ENCODE results near the gene OR6B2. TPM values are rescaled to one million over a fixed set of nuclear protein-coding genes. Genes with fewer than 3 reads are reported as not detected.

The OR6B2 gene
- total and polyA plus RNA-seq, 9 donors: not detected

DNA sequence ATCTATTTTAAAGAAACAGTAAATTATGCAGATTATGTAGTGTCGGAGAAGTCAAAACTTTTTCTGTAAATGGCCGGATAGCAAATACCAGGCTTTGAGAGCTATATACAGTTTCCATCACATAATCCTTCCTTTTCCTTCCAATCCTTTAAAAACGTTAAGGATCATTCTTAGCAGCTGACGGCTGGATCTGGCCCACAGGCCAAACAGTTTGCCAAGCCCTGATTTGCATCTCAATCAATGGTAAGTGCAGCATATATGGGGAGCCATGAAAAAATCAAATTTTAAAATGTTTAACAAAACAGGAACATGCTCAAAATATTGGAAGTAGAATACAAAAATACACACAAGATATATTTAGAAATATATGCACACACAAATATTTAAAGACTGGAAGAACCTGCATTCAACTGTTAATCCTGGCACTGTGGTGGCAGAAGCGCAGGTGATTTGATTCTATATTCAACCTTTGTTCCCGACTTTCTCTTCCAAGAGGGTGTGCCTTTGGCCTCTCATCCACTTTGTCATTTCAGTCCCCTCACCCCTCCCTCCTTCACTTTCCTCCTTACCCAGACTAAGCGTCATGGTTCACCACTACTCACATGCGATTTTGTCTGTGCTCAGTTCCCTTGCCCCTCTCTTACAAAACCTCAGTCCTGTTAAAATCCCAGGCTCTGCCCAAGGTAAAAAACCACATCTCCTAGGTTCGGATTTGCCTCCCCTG, 32.4 kb downstream of the OR6B2 start:
- Histone ChIP-seq H3K4me3 (no peak overlapping the region), H3K27ac (no peak overlapping the region), H3K36me3 (no peaks in the 10 kb centered on the region), H3K4me1 (ENCODE audit: insufficient read depth) (no peaks in the 10 kb centered on the region), H3K9me3 (no peaks in the 10 kb centered on the region), H3K27me3 (no peaks in the 10 kb centered on the region)
- no peak for DNase-seq
- 80 to 82% (median 80%) methylated on average over 9 of the region's 9 CpGs for WGBS, 3 donors
- no peak for TF ChIP-seq EP300 (IDR thresholded peaks at IDR 0.05)
- TF ChIP-seq, protein P1, sequence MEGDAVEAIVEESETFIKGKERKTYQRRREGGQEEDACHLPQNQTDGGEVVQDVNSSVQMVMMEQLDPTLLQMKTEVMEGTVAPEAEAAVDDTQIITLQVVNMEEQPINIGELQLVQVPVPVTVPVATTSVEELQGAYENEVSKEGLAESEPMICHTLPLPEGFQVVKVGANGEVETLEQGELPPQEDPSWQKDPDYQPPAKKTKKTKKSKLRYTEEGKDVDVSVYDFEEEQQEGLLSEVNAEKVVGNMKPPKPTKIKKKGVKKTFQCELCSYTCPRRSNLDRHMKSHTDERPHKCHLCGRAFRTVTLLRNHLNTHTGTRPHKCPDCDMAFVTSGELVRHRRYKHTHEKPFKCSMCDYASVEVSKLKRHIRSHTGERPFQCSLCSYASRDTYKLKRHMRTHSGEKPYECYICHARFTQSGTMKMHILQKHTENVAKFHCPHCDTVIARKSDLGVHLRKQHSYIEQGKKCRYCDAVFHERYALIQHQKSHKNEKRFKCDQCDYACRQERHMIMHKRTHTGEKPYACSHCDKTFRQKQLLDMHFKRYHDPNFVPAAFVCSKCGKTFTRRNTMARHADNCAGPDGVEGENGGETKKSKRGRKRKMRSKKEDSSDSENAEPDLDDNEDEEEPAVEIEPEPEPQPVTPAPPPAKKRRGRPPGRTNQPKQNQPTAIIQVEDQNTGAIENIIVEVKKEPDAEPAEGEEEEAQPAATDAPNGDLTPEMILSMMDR (IDR thresholded peaks at IDR 0.05): no peak
- no peak for TF ChIP-seq POLR2A (IDR thresholded peaks at IDR 0.05)
- intact Hi-C loops (cut with DNase I): loop anchor here in 2 of 4 donors (10.0 kb wide), 2 partner anchors 63 to 963 kb away; no protein-coding TSS in a partner anchor

DNA sequence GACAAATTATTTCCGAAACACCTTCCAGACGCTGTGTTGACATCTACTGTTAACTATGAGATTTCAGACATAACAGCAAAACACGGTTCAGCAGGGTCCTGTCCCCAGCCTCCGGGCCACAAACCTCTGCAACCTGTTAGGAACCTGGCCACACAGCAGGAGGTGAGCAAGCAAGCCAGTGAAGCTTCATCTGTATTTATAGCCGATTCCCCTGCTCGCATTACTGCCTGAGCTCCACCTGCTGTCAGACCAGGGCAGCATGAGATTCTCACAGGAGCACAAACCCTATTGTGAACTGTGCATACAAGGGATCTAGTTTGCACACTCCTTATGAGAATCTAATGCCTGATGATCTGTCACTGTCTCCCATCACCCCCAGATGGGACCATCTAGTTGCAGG, 36.1 kb downstream of the OR6B2 start:
- no peaks in the 10 kb centered on the region for H3K4me1 ChIP-seq (ENCODE audit: insufficient read depth)
- H3K27me3 ChIP-seq: no peaks in the 10 kb centered on the region
- TF ChIP-seq, protein P1 (IDR thresholded peaks at IDR 0.05): no peak
- TF ChIP-seq POLR2A (IDR thresholded peaks at IDR 0.05) (no peak), EP300 (IDR thresholded peaks at IDR 0.05) (no peak)
- 78 to 85% (median 83%) methylated on average over 6 of the region's 6 CpGs for WGBS, 3 donors
- no peak for DNase-seq
- H3K36me3 ChIP-seq: no peaks in the 10 kb centered on the region
- H3K27ac ChIP-seq: no peak overlapping the region
- intact Hi-C loops (cut with DNase I): loop anchor here in 3 of 4 donors (5.0 to 10.0 kb wide), 4 partner anchors 59 to 959 kb away; no protein-coding TSS in a partner anchor
- no peaks in the 10 kb centered on the region for H3K9me3 ChIP-seq
- H3K4me3 ChIP-seq: no peak overlapping the region

DNA sequence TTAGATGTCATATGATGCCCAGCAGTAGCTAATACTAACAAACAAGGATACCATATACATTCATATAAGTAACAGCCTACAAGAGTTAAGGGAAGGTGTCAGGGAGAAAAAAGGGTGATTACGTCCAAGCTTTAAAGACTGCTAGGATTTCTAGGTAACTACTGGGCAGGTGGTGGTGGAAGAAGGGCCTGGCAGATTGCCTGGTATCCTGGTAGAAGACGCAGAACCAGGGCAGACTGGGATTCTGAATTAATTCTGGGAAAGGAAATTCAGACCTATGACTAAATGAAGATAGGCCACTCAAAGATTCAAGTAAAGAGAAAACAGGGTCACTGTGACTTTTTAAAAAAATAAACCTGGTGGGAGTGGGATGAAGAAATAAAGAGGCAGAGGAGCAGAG, 36.9 kb downstream of the OR6B2 start:
- Histone ChIP-seq H3K36me3 (no peaks in the 10 kb centered on the region), H3K9me3 (no peaks in the 10 kb centered on the region), H3K4me1 (ENCODE audit: insufficient read depth) (no peaks in the 10 kb centered on the region), H3K27ac (no peak overlapping the region), H3K4me3 (no peak overlapping the region), H3K27me3 (no peaks in the 10 kb centered on the region)
- DNase-seq: no peak
- WGBS, 3 donors: 73 to 81% (median 73%) methylated on average over 2 of the region's 2 CpGs
- TF ChIP-seq, protein P1 (IDR thresholded peaks at IDR 0.05): no peak
- intact Hi-C loops (cut with DNase I): loop anchor here in 3 of 4 donors (5.0 to 10.0 kb wide), 4 partner anchors 58 to 958 kb away; no protein-coding TSS in a partner anchor

DNA sequence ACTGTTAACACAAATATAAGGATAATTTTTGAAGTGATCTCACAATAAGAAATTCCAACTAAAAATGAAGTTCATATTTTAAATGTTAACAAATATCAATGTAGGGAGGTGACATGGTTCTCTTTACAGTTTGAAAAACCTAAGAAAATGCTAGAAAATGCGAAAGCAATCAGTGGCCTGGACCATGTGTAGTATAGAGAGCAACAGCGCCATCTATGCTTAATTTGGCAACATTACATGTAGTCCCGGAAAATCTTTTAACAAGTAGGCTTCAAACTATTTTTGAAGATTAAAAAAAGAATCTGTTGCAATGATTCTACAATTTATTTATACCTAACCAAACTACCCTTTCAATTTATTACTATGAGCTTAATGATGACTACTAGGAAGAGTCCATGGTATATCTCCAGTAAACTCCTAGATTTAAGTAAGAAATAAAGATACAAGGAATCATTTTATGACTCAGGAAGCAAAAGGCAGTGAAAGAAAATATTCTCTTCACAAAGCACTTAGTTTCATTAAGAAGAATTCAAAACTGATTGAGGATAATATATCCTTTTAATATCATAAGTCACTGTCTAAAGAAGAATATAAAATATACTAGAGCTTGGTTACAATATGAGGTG, 38.4 kb downstream of the OR6B2 start:
- intact Hi-C loops (cut with DNase I): loop anchor here in 3 of 4 donors (5.0 to 10.0 kb wide), 4 partner anchors 57 to 957 kb away; no protein-coding TSS in a partner anchor
- H3K36me3 ChIP-seq: no peaks in the 10 kb centered on the region
- no peaks in the 10 kb centered on the region for H3K4me1 ChIP-seq (ENCODE audit: insufficient read depth)
- H3K27me3 ChIP-seq: no peaks in the 10 kb centered on the region
- TF ChIP-seq, protein P1 (IDR thresholded peaks at IDR 0.05): peak; percentile 52 to 76 (median 71)
- TF ChIP-seq POLR2A (IDR thresholded peaks at IDR 0.05): no peak
- no peak overlapping the region for H3K27ac ChIP-seq
- DNase-seq: no peak
- H3K4me3 ChIP-seq: no peak overlapping the region
- 1 to 2% (median 1%) methylated on average over 3 of the region's 3 CpGs for WGBS, 3 donors
- H3K9me3 ChIP-seq: no peaks in the 10 kb centered on the region

Measured in ovary (tissue), 9 donors.